Neural cell (in vitro differentiated cells): ENCODE data around the gene STX7. TPM values are rescaled to one million over a fixed set of nuclear protein-coding genes. Genes with fewer than 3 reads are reported as not detected.

ENCODE experiments used
- H2AFZ ChIP-seq: fragments of 200-600, 300-800 bp; sonication (generic), shearing (Covaris generic); 2 replicates; pipeline ENCODE4 v1.6.0; 2014; ENCODE audit warnings: low read depth, mild to moderate bottlenecking, antibody characterized with exemption, low read length, moderate library complexity
- H3F3A ChIP-seq: fragments of 200-600 bp; shearing (Covaris generic); 2 replicates; pipeline ENCODE4 v1.6.1; 2016; ENCODE audit warnings: mild to moderate bottlenecking, moderate library complexity, mixed read lengths, antibody characterized with exemption, low read length; ENCODE audit not compliant: insufficient read depth, poor library complexity, severe bottlenecking
- H3K27ac ChIP-seq: fragments of 200-600, 300-800 bp; sonication (generic), shearing (Covaris generic); 2 replicates; pipeline ENCODE4 v1.5.1; 2014; ENCODE audit warnings: mild to moderate bottlenecking, low read length, moderate library complexity
- H3K27me3 ChIP-seq: fragments of 300-800, 200-600 bp; sonication (generic), shearing (Covaris generic); 2 replicates; pipeline ENCODE4 v1.6.0; 2014; ENCODE audit warnings: mild to moderate bottlenecking, low read depth, low read length, moderate library complexity; ENCODE audit not compliant: insufficient read depth
- H3K36me3 ChIP-seq: fragments of 300-800, 200-600 bp; sonication (generic), shearing (Covaris generic); 2 replicates; pipeline ENCODE4 v1.5.1; 2014; ENCODE audit warnings: mild to moderate bottlenecking, antibody characterized with exemption, low read length, moderate library complexity; ENCODE audit not compliant: insufficient read depth
- H3K4me2 ChIP-seq: fragments of 300-800, 200-600 bp; sonication (generic), shearing (Covaris generic); 2 replicates; pipeline ENCODE4 v1.6.0; 2014; ENCODE audit warnings: mild to moderate bottlenecking, low read length
- H3K4me3 ChIP-seq: fragments of 300-800, 200-600 bp; sonication (generic), shearing (Covaris generic); 2 replicates; pipeline ENCODE4 v1.5.1; 2014; ENCODE audit warnings: mild to moderate bottlenecking, low read length, moderate library complexity
- H3K79me2 ChIP-seq: fragments of 200-600 bp; shearing (Covaris generic); replicated peaks from 2 replicates; pipeline ENCODE4 v1.6.0; 2014; ENCODE audit warnings: mild to moderate bottlenecking, low read length, moderate library complexity; ENCODE audit not compliant: insufficient read depth
- H3K9ac ChIP-seq: fragments of 300-800, 200-600 bp; sonication (generic), shearing (Covaris generic); 2 replicates; pipeline ENCODE4 v1.6.1; 2016; ENCODE audit warnings: mild to moderate bottlenecking, low read length, mixed read lengths
- H3K9me2 ChIP-seq: fragments of 200-600 bp; shearing (Covaris generic); 2 replicates; pipeline ENCODE4 v1.6.1; 2016; ENCODE audit warnings: mild to moderate bottlenecking, low read length, mixed read lengths; ENCODE audit not compliant: insufficient read depth
- H3K9me3 ChIP-seq: fragments of 200-600, 300-800 bp; sonication (generic), shearing (Covaris generic); 2 replicates; pipeline ENCODE4 v1.6.1; 2016; ENCODE audit warnings: mild to moderate bottlenecking, mixed run types, low read length, moderate library complexity, mixed read lengths
- H4K20me1 ChIP-seq: fragments of 200-600 bp; shearing (Covaris generic); 2 replicates; pipeline ENCODE4 v1.6.1; 2016; ENCODE audit warnings: mild to moderate bottlenecking, mixed run types; ENCODE audit not compliant: insufficient read depth
- CTCF ChIP-seq: fragments of 450-650 bp; IDR thresholded peaks from 2 replicates; pipeline ENCODE4 v1.5.1; 2014; ENCODE audit warnings: antibody characterized with exemption, mild to moderate bottlenecking, moderate library complexity; ENCODE audit not compliant: poor library complexity, severe bottlenecking
- EP300 ChIP-seq: fragments of 450-650 bp; conservative IDR thresholded peaks from 2 replicates; pipeline ENCODE4 v1.6.1; 2014; ENCODE audit warnings: antibody characterized with exemption, mild to moderate bottlenecking, moderate library complexity; ENCODE audit not compliant: poor library complexity, severe bottlenecking
- EZH2 ChIP-seq: fragments of 200-600, 300-800 bp; shearing (Covaris generic), sonication (generic); IDR thresholded peaks from 2 replicates; pipeline ENCODE4 v1.6.1; 2014; ENCODE audit warnings: antibody characterized with exemption, low read length, borderline replicate concordance, mild to moderate bottlenecking; ENCODE audit not compliant: insufficient read depth, poor library complexity, severe bottlenecking
- MXI1 ChIP-seq: fragments of 450-650 bp; conservative IDR thresholded peaks from 2 replicates; pipeline ENCODE4 v1.6.1; 2014; ENCODE audit warnings: antibody characterized with exemption, mild to moderate bottlenecking; ENCODE audit not compliant: poor library complexity, severe bottlenecking
- POLR2AphosphoS5 ChIP-seq: IDR thresholded peaks from 2 replicates; pipeline ENCODE4 v1.6.1; 2012
- RAD21 ChIP-seq: fragments of 450-650 bp; conservative IDR thresholded peaks from 2 replicates; pipeline ENCODE4 v1.6.1; 2014; ENCODE audit warnings: antibody characterized with exemption, mild to moderate bottlenecking, moderate library complexity
- REST ChIP-seq: IDR thresholded peaks from 2 replicates; pipeline ENCODE4 v1.6.1; 2012; ENCODE audit warnings: borderline replicate concordance
- SMC3 ChIP-seq: fragments of 450-650 bp; conservative IDR thresholded peaks from 2 replicates; pipeline ENCODE4 v1.6.1; 2014; ENCODE audit warnings: antibody characterized with exemption, mild to moderate bottlenecking, moderate library complexity; ENCODE audit not compliant: poor library complexity
- TAF1 ChIP-seq: IDR thresholded peaks from 2 replicates; pipeline ENCODE4 v1.6.1; 2012; ENCODE audit warnings: low read depth
- polyA plus RNA-seq: library from polyadenylated mRNA; depleted of rRNA; stranded (reverse); fragments of >200 nt; gene quantifications from 2 replicates; pipeline ENCODE4 v1.2.3, GENCODE V29; 2014

STX7 gene
- polyA plus RNA-seq, 1 donor from 2014 or later, result 79.5 TPM

- H3K9ac ChIP-seq, result no peak within 1 kb of the TSS
- H3F3A ChIP-seq, result no peaks in the 10 kb centered on the region
- no peak within 1 kb of the TSS for H2AFZ ChIP-seq
- no peaks in the 10 kb centered on the region for H4K20me1 ChIP-seq
- no peaks in the 10 kb centered on the region for H3K27me3 ChIP-seq
- no peaks in the 10 kb centered on the region for H3K9me3 ChIP-seq
- no peaks in the 10 kb centered on the region for H3K36me3 ChIP-seq
- H3K79me2 ChIP-seq, result no peaks in the 10 kb centered on the region
- no peaks in the 10 kb centered on the region for H3K9me2 ChIP-seq
- TF ChIP-seq POLR2AphosphoS5, result no peak
- no peak for TF ChIP-seq EP300
- no peak for TF ChIP-seq SMC3
- no peak for TF ChIP-seq RAD21
- TF ChIP-seq CTCF, result no peak
- no peak for TF ChIP-seq EZH2
- no peak for TF ChIP-seq MXI1
- TF ChIP-seq TAF1, result no peak
- no peak for TF ChIP-seq REST
- no peak within 1 kb of the TSS for H3K4me2 ChIP-seq
- no peak within 1 kb of the TSS for H3K27ac ChIP-seq
- no peak within 1 kb of the TSS for H3K4me3 ChIP-seq
Observed at GRCh38 chr6:132552372-132552771, 39.5 kb upstream of the STX7 start, which contains the start of gene TAAR8. Gene TAAR8, plus strand, starts transcription at chr6:132552672. Its CDS starts 21 bp downstream, at chr6:132552693.

- Histone ChIP-seq H3K9me3 (no peaks in the 10 kb centered on the region), H4K20me1 (no peaks in the 10 kb centered on the region), H3K4me2 (no peak overlapping the region), H3K9me2 (no peaks in the 10 kb centered on the region), H3K27me3 (no peaks in the 10 kb centered on the region), H3K4me3 (no peak overlapping the region), H3K9ac (no peak overlapping the region), H3K36me3 (no peaks in the 10 kb centered on the region), H3F3A (no peaks in the 10 kb centered on the region), H3K27ac (no peak overlapping the region), H2AFZ (no peak overlapping the region), H3K79me2 (no peaks in the 10 kb centered on the region)
- TF ChIP-seq MXI1 (no peak), CTCF (no peak), EZH2 (no peak), POLR2AphosphoS5 (no peak), EP300 (no peak), REST (no peak), SMC3 (no peak), TAF1 (no peak), RAD21 (no peak)
Observed at GRCh38 chr6:132551214-132551613, 38.3 kb upstream of the STX7 start.
